GM19043 (cell line): ENCODE data around the gene HERPUD2.
"Not testable (repeated sequence)": the region's sequence is repeated elsewhere in the genome, so short reads cannot be mapped to it uniquely, and the experiment has no call there.

Experiments
- ATAC-seq: cut with Tn5 transposase; IDR thresholded peaks from one replicate; pipeline ENCODE4 v1.9.1; 2021; ENCODE audit warnings: low read depth; ENCODE audit not compliant: unreplicated experiment

Gene HERPUD2

GRCh38 chr7:35681231-35682029 lies 13.5 kb downstream of the HERPUD2 start:
- ATAC-seq = no peak

GRCh38 chr7:35680403-35681013 lies 14.4 kb downstream of the HERPUD2 start:
- no peak for ATAC-seq

- no peak for ATAC-seq
Observed at GRCh38 chr7:35677582-35678356, 17.2 kb downstream of the HERPUD2 start.

- no peak for ATAC-seq
Observed at GRCh38 chr7:35676211-35676610, 18.7 kb downstream of the HERPUD2 start.

- ATAC-seq = no peak
Observed at GRCh38 chr7:35670856-35671569, 23.9 kb downstream of the HERPUD2 start.

- ATAC-seq = not testable (repeated sequence)
Observed at GRCh38 chr7:35660411-35660810, 34.5 kb downstream of the HERPUD2 start.

GRCh38 chr7:35658606-35659201 lies 36.2 kb downstream of the HERPUD2 start:
- peak; percentile 47 for ATAC-seq

- ATAC-seq = no peak
Observed at GRCh38 chr7:35657125-35657524, 37.8 kb downstream of the HERPUD2 start.

GRCh38 chr7:35654558-35654957 lies 40.4 kb downstream of the HERPUD2 start:
- not testable (repeated sequence) for ATAC-seq

GRCh38 chr7:35652124-35652523 lies 42.8 kb downstream of the HERPUD2 start:
- ATAC-seq = no peak

- ATAC-seq = no peak
Observed at GRCh38 chr7:35650751-35651150, 44.2 kb downstream of the HERPUD2 start.

- ATAC-seq = no peak
Observed at GRCh38 chr7:35649711-35650110, 45.2 kb downstream of the HERPUD2 start.

- ATAC-seq = no peak
Observed at GRCh38 chr7:35648367-35648766, 46.6 kb downstream of the HERPUD2 start.

- peak; percentile 56 for ATAC-seq
Observed at GRCh38 chr7:35647171-35647574, 47.8 kb downstream of the HERPUD2 start.

- ATAC-seq = no peak
Observed at GRCh38 chr7:35646289-35647023, 48.5 kb downstream of the HERPUD2 start.

GRCh38 chr7:35645691-35646090 lies 49.2 kb downstream of the HERPUD2 start:
- no peak for ATAC-seq

GRCh38 chr7:35630024-35630972 lies 64.6 kb downstream of the HERPUD2 start:
- ATAC-seq = no peak
